IMR-90 (cell line): ENCODE results near the gene GARIN3. TPM values are rescaled to one million over a fixed set of nuclear protein-coding genes. Genes with fewer than 3 reads are reported as not detected.

ENCODE experiments used
- ATAC-seq: fragments of 200-7000 bp; cut with Tn5 transposase; 2 replicates; pipeline ENCODE4 v1.9.1; 2020; ENCODE audit warnings: low read depth, mild to moderate bottlenecking, moderate library complexity
- BruUV-seq: library from RNA; stranded (reverse); fragments of 400-500 nt; replicated peaks from 2 replicates; lab custom pipeline; 2021; lab: Mats Ljungman, UMichigan
- CTCF ChIA-PET: fragments of 300-600 bp; formaldehyde crosslinking; extraction: SDS; loops from one replicate; lab custom pipeline; 2021; ENCODE audit warnings: antibody characterized with exemption; lab: Yijun Ruan, JAX
- POLR2A ChIA-PET: fragments of 300-600 bp; sonication (Branson Sonifier 250); formaldehyde crosslinking; loops from one replicate; lab custom pipeline; 2022; ENCODE audit warnings: antibody characterized with exemption; ENCODE audit not compliant: unreplicated experiment; lab: Charles Lee
- DNase-seq: peaks from one replicate; pipeline ENCODE4 v3.0.0; 2013
- H2AFZ ChIP-seq: replicated peaks from 2 replicates; pipeline ENCODE3; 2013; ENCODE audit warnings: low read length, mild to moderate bottlenecking; ENCODE audit not compliant: poor library complexity
- H2AK5ac ChIP-seq: 2 replicates; pipeline ENCODE4 v1.6.1; 2013; ENCODE audit warnings: low read depth, low read length, inconsistent platforms
- H2AK9ac ChIP-seq: replicated peaks from 2 replicates; pipeline ENCODE3; 2013; ENCODE audit warnings: mild to moderate bottlenecking, low read depth, low read length, moderate library complexity; ENCODE audit not compliant: poor library complexity
- H2BK120ac ChIP-seq: 2 replicates; pipeline ENCODE4 v1.6.1; 2013; ENCODE audit warnings: low read depth, low read length, inconsistent platforms
- H2BK15ac ChIP-seq: 3 replicates; pipeline ENCODE4 v1.6.1; 2013; ENCODE audit warnings: low read depth, low read length, inconsistent platforms
- H2BK20ac ChIP-seq: 2 replicates; pipeline ENCODE4 v1.6.1; 2013; ENCODE audit warnings: low read depth, mild to moderate bottlenecking, inconsistent platforms, low read length, moderate library complexity
- H2BK5ac ChIP-seq: 2 replicates; pipeline ENCODE4 v1.6.1; 2013; ENCODE audit warnings: mild to moderate bottlenecking, low read depth, low read length, inconsistent platforms; ENCODE audit not compliant: poor library complexity, severe bottlenecking
- H3K14ac ChIP-seq: replicated peaks from 2 replicates; pipeline ENCODE4 v1.6.1; 2013; ENCODE audit warnings: low read depth, low read length, inconsistent platforms
- H3K18ac ChIP-seq: 2 replicates; pipeline ENCODE4 v1.6.1; 2013; ENCODE audit warnings: low read depth, low read length, control low read depth
- H3K23ac ChIP-seq: 2 replicates; pipeline ENCODE4 v1.6.1; 2013; ENCODE audit warnings: low read depth, low read length, inconsistent platforms
- H3K27ac ChIP-seq: 2 replicates; pipeline ENCODE4 v1.5.1; 2013; ENCODE audit warnings: mild to moderate bottlenecking, control low read depth, low read length; ENCODE audit not compliant: insufficient read depth
- H3K27me3 ChIP-seq: 2 replicates; pipeline ENCODE4 v1.6.1; 2013; ENCODE audit warnings: low read length; ENCODE audit not compliant: control insufficient read depth, insufficient read depth
- H3K36me3 ChIP-seq: 2 replicates; pipeline ENCODE4 v1.6.1; 2013; ENCODE audit warnings: low read length, mixed read lengths; ENCODE audit not compliant: control insufficient read depth, insufficient read depth
- H3K4ac ChIP-seq: 2 replicates; pipeline ENCODE4 v1.6.1; 2013; ENCODE audit warnings: low read depth, low read length, inconsistent platforms
- H3K4me1 ChIP-seq: 2 replicates; pipeline ENCODE4 v1.6.1; 2013; ENCODE audit warnings: low read length, mixed read lengths; ENCODE audit not compliant: control insufficient read depth, insufficient read depth
- H3K4me2 ChIP-seq: 2 replicates; pipeline ENCODE4 v1.6.1; 2013; ENCODE audit warnings: low read depth, mild to moderate bottlenecking, control low read depth, low read length, moderate library complexity
- H3K4me3 ChIP-seq: 2 replicates; pipeline ENCODE4 v1.5.1; 2013; ENCODE audit warnings: low read depth, mild to moderate bottlenecking, control low read depth, low read length, moderate library complexity; ENCODE audit not compliant: insufficient read depth
- H3K56ac ChIP-seq: 2 replicates; pipeline ENCODE4 v1.6.1; 2013; ENCODE audit warnings: low read length, inconsistent platforms; ENCODE audit not compliant: insufficient read depth; ENCODE audit errors: extremely low read depth
- H3K79me1 ChIP-seq, 2 experiments: 2 replicates each; pipeline ENCODE4 v1.6.1; 2013; ENCODE audit warnings: low read length in 2 of 2, inconsistent platforms in 1 of 2, low read depth in 1 of 2
- H3K9ac ChIP-seq: 2 replicates; pipeline ENCODE4 v1.6.1; 2013; ENCODE audit warnings: low read depth, low read length, control low read depth
- H3K9me1 ChIP-seq: 2 replicates; pipeline ENCODE4 v1.6.1; 2013; ENCODE audit warnings: low read length, inconsistent platforms; ENCODE audit not compliant: insufficient read depth
- H3K9me3 ChIP-seq: 2 replicates; pipeline ENCODE4 v1.6.1; 2013; ENCODE audit warnings: low read length; ENCODE audit not compliant: control insufficient read depth, insufficient read depth
- H4K20me1 ChIP-seq: 2 replicates; pipeline ENCODE4 v1.6.1; 2013; ENCODE audit warnings: low read length, inconsistent platforms; ENCODE audit not compliant: insufficient read depth
- H4K5ac ChIP-seq: 2 replicates; pipeline ENCODE4 v1.6.1; 2013; ENCODE audit warnings: mild to moderate bottlenecking, low read depth, low read length, control low read depth
- H4K8ac ChIP-seq, 2 experiments: 2 replicates each; pipeline ENCODE4 v1.6.1; 2013; ENCODE audit warnings: low read depth in 2 of 2, low read length in 2 of 2, control low read depth in 1 of 2, inconsistent platforms in 1 of 2
- H4K91ac ChIP-seq: 2 replicates; pipeline ENCODE4 v1.6.1; 2013; ENCODE audit warnings: low read depth, low read length, inconsistent platforms; ENCODE audit not compliant: insufficient read depth
- MAFK ChIP-seq: IDR thresholded peaks from 2 replicates; pipeline ENCODE4 v1.6.1; 2012; ENCODE audit warnings: low read depth, low read length, improper control_type of control experiment
- MAZ ChIP-seq: IDR thresholded peaks from 2 replicates; pipeline ENCODE4 v1.6.1; 2012; ENCODE audit warnings: low read depth, mild to moderate bottlenecking, low read length, improper control_type of control experiment, moderate library complexity, borderline replicate concordance
- MXI1 ChIP-seq: IDR thresholded peaks from 2 replicates; pipeline ENCODE4 v1.6.1; 2012; ENCODE audit warnings: low read depth, mild to moderate bottlenecking, low read length, moderate library complexity, borderline replicate concordance
- POLR2A ChIP-seq: IDR thresholded peaks from 2 replicates; pipeline ENCODE4 v1.6.1; 2012; ENCODE audit warnings: mild to moderate bottlenecking, low read depth, low read length
- WGBS, 2 experiments: methylation state at CpG; one replicate each; pipeline versions ENCODE4 v1.1.5 to v1.1.7; 2013; ENCODE audit warnings: missing lambda C conversion rate in 2 of 2; ENCODE audit not compliant: insufficient read length in 1 of 2; ENCODE audit errors: extremely low coverage in 2 of 2; 5-methylcytosine and 5-hydroxymethylcytosine counted together
- dilution Hi-C: fragments of 300-500 bp; cut with HindIII; formaldehyde crosslinking; loops from one replicate; pipeline ENCODE4 v1.14.3; 2018; ENCODE audit warnings: low sequenced_read_pairs; ENCODE audit not compliant: unreplicated experiment
- in situ Hi-C: fragments of 300-500 bp; cut with MboI; formaldehyde crosslinking; loops from 3 replicates; pipeline ENCODE4 v1.14.3; 2019; ENCODE audit warnings: low sequenced_read_pairs, inconsistent platforms, mixed read lengths
- intact Hi-C: fragments of 100-400 bp; cut with micrococcal nuclease; formaldehyde crosslinking; loops from 2 replicates; pipeline ENCODE4 v1.10.0; 2022
- polyA plus RNA-seq, 3 experiments: library from polyadenylated mRNA; depleted of rRNA; stranded (reverse); fragments of >200 nt; gene quantifications; 2 replicates each; pipeline ENCODE4 v1.2.3, GENCODE V29; 2012; ENCODE audit warnings: low replicate concordance in 1 of 3
- total RNA-seq: library from RNA; depleted of rRNA; stranded (reverse); fragments of >200 nt; gene quantifications from 2 replicates; pipeline ENCODE4 v1.2.3, GENCODE V29; 2012
- TF ChIP-seq, protein P1 (sequence below): fragments of 150-350 bp; IDR thresholded peaks from 2 replicates; pipeline ENCODE4 v1.6.1; 2016; ENCODE audit warnings: low read depth, mild to moderate bottlenecking, low read length, moderate library complexity, borderline replicate concordance

The GARIN3 gene
- total and polyA plus RNA-seq, 2 of the 4 experiments (the other 2 are of a cell fraction): not detected

DNA sequence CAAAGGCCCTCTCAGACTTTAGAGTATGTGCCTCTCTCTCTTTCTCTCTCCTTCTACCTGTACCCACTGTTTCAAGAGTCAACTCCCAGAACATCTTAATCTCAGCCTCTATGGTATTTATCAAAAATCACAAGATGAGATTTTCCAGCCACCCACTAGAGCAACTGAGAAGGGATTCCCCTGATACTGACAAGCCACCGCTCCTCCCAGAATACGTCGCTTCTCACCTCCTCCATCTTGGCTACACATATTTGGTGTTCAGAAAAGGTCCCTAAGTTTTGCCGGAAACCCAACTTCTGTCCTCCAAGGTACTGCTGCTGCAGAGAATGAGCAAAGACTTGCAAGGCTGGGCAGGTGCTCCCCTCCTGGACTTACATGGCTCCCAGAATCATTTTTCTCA, 6.1 kb downstream of the GARIN3 start:
- H3K4me1 ChIP-seq: no peaks in the 10 kb centered on the region
- H3K4me2 ChIP-seq: no peak overlapping the region
- H4K91ac ChIP-seq: no peak overlapping the region
- H4K8ac ChIP-seq: no peak overlapping the region
- intact Hi-C loops: no loop called here
- no peak overlapping the region for H3K4ac ChIP-seq
- H3K18ac ChIP-seq: no peak overlapping the region
- H3K9me1 ChIP-seq: no peaks in the 10 kb centered on the region
- dilution Hi-C loops: no loop called here
- no peaks in the 10 kb centered on the region for H3K9me3 ChIP-seq
- H3K27ac ChIP-seq: no peak overlapping the region
- no peak overlapping the region for H2AK5ac ChIP-seq
- H3K23ac ChIP-seq: no peak overlapping the region
- in situ Hi-C loops: no loop called here
- H3K4me3 ChIP-seq: no peak overlapping the region
- no peak overlapping the region for H2AFZ ChIP-seq
- no peak for TF ChIP-seq MXI1
- TF ChIP-seq, protein P1, sequence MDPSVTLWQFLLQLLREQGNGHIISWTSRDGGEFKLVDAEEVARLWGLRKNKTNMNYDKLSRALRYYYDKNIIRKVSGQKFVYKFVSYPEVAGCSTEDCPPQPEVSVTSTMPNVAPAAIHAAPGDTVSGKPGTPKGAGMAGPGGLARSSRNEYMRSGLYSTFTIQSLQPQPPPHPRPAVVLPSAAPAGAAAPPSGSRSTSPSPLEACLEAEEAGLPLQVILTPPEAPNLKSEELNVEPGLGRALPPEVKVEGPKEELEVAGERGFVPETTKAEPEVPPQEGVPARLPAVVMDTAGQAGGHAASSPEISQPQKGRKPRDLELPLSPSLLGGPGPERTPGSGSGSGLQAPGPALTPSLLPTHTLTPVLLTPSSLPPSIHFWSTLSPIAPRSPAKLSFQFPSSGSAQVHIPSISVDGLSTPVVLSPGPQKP: no peak
- TF ChIP-seq MAFK: no peak
- no peak for TF ChIP-seq POLR2A
- no peak for TF ChIP-seq MAZ
- H4K5ac ChIP-seq: no peak overlapping the region
- no peak overlapping the region for H3K56ac ChIP-seq
- peaks cover 12% of the 10 kb centered on the region for H3K27me3 ChIP-seq
- no peak overlapping the region for H2BK15ac ChIP-seq
- no peak overlapping the region for H2BK120ac ChIP-seq
- H2BK20ac ChIP-seq: no peak overlapping the region
- POLR2A ChIA-PET: no interaction called here
- H4K20me1 ChIP-seq: no peaks in the 10 kb centered on the region
- BruUV-seq: no TSS peak
- no peak for DNase-seq
- WGBS, 2 experiments: no CpG with 5 or more reads among the region's 4 CpGs
- no peak for ATAC-seq
- no peaks in the 10 kb centered on the region for H3K79me1 ChIP-seq
- H3K9ac ChIP-seq: no peak overlapping the region
- H3K36me3 ChIP-seq: no peaks in the 10 kb centered on the region
- no peak overlapping the region for H2AK9ac ChIP-seq
- H3K14ac ChIP-seq: no peak overlapping the region
- CTCF ChIA-PET: no interaction called here
- no peak overlapping the region for H2BK5ac ChIP-seq
